Lower lobe of right lung (tissue), 2 donors: ENCODE measurements around the gene TET2. TPM values are rescaled to one million over a fixed set of nuclear protein-coding genes. Genes with fewer than 3 reads are reported as not detected.
A peak's percentile ranks its signal among the peaks of the same experiment; 100 is the strongest.

Experiments
- ATAC-seq, 2 donors: fragments of 200-7000 bp; cut with Tn5 transposase; one replicate each; pipeline ENCODE4 v1.9.1; 2020 to 2022; ENCODE audit warnings: mild to moderate bottlenecking in 2 of 2, moderate library complexity in 2 of 2
- DNase-seq: peaks from one replicate; pipeline ENCODE4 v3.0.0-alpha.2; 2020
- H3K27ac ChIP-seq: fragments of 200-600 bp; one replicate; pipeline ENCODE4 v1.8.0; 2022
- H3K27me3 ChIP-seq: fragments of 200-600 bp; one replicate; pipeline ENCODE4 v1.8.0; 2022; ENCODE audit warnings: low read depth
- H3K36me3 ChIP-seq: fragments of 200-600 bp; one replicate; pipeline ENCODE4 v1.8.0; 2022; ENCODE audit warnings: mild to moderate bottlenecking
- H3K4me1 ChIP-seq: fragments of 200-600 bp; one replicate; pipeline ENCODE4 v1.8.0; 2022
- H3K4me3 ChIP-seq: fragments of 200-600 bp; one replicate; pipeline ENCODE4 v1.8.0; 2022; ENCODE audit warnings: mild to moderate bottlenecking
- H3K9me3 ChIP-seq: fragments of 200-600 bp; one replicate; pipeline ENCODE4 v1.8.0; 2022
- intact Hi-C: fragments of 100-400 bp; cut with DNase I; formaldehyde crosslinking; loops from one replicate; pipeline ENCODE4 v1.11.0; 2022
- total RNA-seq: library from RNA; stranded (reverse); fragmentation: NEBNext Ultra II Directional; extraction: Animal tissue kit (Norgen Biotek cat#: 25700); gene quantifications from one replicate; pipeline ENCODE4 v1.2.1, GENCODE V29; 2021
- TF ChIP-seq, protein P1 (sequence below): fragments of 200-600 bp; IDR thresholded peaks from one replicate; pipeline ENCODE4 v1.8.0; 2022; ENCODE audit warnings: antibody characterized with exemption, mild to moderate bottlenecking
- donor health status: DM: no; HTN: yes; CAD: no; lungs with severe emphysema.

The TET2 gene
- total RNA-seq, 1 donor from 2014 or later: 37.3 TPM

DNA sequence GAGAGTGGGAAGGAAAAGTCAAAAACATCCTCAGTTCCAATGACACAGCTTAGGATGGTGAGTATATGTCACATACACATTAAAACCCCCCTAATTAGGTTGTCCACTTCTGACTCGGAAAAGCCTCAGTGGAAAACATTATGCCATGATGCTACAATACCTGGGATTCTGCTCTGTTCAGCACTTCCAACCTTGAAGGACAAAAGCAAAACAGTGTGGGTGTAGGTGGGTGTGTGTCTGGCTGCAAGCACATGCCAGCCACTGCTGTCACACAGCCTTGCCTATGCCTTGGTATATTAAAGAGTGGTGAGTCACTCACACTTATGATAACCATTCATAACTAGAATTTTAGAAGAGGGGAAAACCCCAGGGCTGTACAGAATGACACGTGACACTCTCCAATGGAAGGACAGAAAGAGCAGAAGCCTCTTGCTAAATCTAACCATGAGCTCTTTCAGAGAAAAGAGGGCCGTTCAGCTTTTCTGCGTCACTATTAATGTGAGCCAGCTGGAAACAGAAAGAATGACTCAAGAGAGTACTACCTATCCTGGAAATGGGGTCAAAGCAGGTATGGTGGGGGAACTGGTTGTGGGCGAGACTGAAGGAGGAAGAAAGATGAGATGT is 159.6 kb downstream of the TET2 start:
- no peaks in the 10 kb centered on the region for H3K36me3 ChIP-seq

DNA sequence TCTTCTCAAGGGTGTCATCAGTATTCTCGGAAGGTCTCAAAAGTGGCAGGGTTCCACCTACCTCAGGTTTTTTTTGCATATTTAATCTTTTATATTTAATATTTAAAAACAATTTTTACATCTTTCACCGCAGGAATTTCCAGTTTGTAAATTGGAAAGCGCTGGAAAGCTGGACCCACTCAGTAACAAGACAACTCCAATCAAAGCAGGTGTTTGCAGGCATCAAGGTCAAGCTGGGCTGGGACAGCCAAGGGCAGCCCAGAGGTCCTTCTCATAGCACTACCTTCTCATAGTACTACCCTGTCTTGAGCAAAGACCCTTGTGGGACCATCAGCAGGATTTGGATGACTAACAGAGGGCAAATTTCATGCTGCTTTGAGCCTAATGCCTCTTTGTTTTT is 160.1 kb downstream of the TET2 start:
- TF ChIP-seq, protein P1, sequence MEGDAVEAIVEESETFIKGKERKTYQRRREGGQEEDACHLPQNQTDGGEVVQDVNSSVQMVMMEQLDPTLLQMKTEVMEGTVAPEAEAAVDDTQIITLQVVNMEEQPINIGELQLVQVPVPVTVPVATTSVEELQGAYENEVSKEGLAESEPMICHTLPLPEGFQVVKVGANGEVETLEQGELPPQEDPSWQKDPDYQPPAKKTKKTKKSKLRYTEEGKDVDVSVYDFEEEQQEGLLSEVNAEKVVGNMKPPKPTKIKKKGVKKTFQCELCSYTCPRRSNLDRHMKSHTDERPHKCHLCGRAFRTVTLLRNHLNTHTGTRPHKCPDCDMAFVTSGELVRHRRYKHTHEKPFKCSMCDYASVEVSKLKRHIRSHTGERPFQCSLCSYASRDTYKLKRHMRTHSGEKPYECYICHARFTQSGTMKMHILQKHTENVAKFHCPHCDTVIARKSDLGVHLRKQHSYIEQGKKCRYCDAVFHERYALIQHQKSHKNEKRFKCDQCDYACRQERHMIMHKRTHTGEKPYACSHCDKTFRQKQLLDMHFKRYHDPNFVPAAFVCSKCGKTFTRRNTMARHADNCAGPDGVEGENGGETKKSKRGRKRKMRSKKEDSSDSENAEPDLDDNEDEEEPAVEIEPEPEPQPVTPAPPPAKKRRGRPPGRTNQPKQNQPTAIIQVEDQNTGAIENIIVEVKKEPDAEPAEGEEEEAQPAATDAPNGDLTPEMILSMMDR: no peak
- peaks cover 14% of the 10 kb centered on the region for H3K9me3 ChIP-seq
- no peak for ATAC-seq
- H3K27ac ChIP-seq: no peak overlapping the region
- no peaks in the 10 kb centered on the region for H3K36me3 ChIP-seq
- H3K4me1 ChIP-seq: no peaks in the 10 kb centered on the region
- H3K4me3 ChIP-seq: no peak overlapping the region
- DNase-seq: no peak
- intact Hi-C loops: no loop called here
- no peaks in the 10 kb centered on the region for H3K27me3 ChIP-seq

More for the DNA sequence above, 159.6 kb downstream of the TET2 start:
- intact Hi-C loops: no loop called here
- Histone ChIP-seq H3K4me3 (no peak overlapping the region), H3K4me1 (no peaks in the 10 kb centered on the region), H3K27ac (no peak overlapping the region), H3K27me3 (no peaks in the 10 kb centered on the region), H3K9me3 (peaks cover 14% of the 10 kb centered on the region)
- peak; percentile 95 to 98 for ATAC-seq
- no peak for DNase-seq
- TF ChIP-seq, protein P1: no peak

DNA sequence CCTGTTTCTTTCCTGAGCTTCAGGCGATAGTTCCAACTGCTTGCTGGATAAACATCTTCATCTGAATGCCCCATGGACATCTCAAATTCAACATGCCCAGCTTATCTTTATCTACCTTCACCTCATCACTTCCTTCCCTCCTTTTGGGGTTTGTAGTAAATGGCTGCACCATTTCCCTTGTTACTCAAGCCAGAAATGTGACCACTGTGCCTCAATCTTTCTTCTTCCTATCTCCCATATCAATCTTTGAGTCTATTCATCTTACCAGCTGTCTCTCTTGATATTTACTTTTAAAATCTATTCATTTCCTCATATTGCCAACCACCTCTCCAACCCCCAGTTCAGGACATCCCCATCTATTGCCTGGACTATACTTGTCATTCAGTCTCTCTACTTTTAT is 171.8 kb downstream of the TET2 start:
- ATAC-seq (no peak), DNase-seq (no peak)
- intact Hi-C loops: no loop called here
- TF ChIP-seq, protein P1: no peak
- Histone ChIP-seq H3K4me1 (no peaks in the 10 kb centered on the region), H3K4me3 (no peak overlapping the region), H3K27ac (no peak overlapping the region), H3K36me3 (no peaks in the 10 kb centered on the region), H3K9me3 (no peaks in the 10 kb centered on the region), H3K27me3 (no peaks in the 10 kb centered on the region)

DNA sequence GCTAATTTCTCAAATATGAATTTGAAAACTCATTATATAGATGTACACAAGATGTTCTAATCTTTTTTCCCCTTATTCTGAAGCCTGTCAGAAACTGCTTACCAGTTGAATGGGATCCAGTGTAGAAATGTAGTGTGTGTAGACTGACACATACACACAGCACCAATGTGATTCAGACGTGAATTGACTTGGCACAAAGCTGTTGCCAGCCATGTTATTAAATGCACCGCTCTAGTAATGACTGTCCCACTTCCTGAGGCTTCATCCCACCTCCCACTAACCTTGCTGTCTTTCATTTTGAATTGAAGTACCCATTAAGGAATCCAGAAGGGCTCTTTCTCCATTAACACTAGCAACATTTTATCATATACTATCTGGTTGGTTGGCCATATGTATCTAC is 180.5 kb downstream of the TET2 start:
- DNase-seq (no peak), ATAC-seq (no peak)
- H3K27ac ChIP-seq: no peak overlapping the region
- TF ChIP-seq, protein P1: no peak
- no peaks in the 10 kb centered on the region for H3K36me3 ChIP-seq
- no peaks in the 10 kb centered on the region for H3K27me3 ChIP-seq
- intact Hi-C loops: no loop called here
- no peak overlapping the region for H3K4me3 ChIP-seq
- no peaks in the 10 kb centered on the region for H3K4me1 ChIP-seq
- no peaks in the 10 kb centered on the region for H3K9me3 ChIP-seq

DNA sequence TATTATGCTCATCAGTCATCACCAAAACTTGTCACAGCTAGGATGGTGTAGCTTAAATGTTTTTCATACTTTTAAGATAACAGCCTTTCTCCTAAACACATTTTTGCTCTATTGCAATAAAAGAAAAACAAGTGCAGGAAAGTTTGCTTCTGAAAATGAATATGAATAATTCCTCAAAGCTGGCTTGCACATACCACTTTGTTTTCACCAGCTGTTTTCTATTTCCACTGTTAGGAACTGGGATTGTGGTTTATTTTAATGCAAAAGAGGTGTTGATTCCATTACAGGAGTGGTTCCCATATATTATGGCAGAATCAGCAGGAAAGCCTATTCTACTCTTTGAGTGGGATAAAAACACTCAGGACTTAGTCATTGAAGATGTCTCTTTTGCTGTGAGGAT is 181.3 kb downstream of the TET2 start:
- Histone ChIP-seq H3K27me3 (no peaks in the 10 kb centered on the region), H3K27ac (no peak overlapping the region), H3K4me1 (no peaks in the 10 kb centered on the region), H3K36me3 (no peaks in the 10 kb centered on the region), H3K9me3 (no peaks in the 10 kb centered on the region), H3K4me3 (no peak overlapping the region)
- ATAC-seq (no peak), DNase-seq (no peak)
- TF ChIP-seq, protein P1: no peak
- intact Hi-C loops: no loop called here

DNA sequence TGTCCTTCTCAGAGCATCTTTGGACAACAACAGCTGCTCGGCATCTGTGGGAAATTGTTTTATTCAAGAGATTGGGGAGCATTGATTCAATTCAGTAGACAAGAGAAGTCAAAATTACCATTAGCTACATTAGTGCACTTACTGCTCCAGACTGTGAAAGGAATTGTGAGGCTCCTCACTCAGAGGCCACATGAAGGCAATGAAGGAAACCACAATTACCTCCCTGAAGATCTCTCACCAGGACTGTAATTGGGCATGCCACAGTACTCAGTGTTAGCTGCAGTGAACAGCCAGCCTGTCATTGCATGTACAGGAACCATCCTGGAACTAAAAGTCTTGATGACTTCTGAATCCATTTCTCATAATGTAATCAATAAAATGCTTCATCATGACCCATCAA is 182.4 kb downstream of the TET2 start:
- ATAC-seq (no peak), DNase-seq (no peak)
- no peak overlapping the region for H3K4me3 ChIP-seq
- no peaks in the 10 kb centered on the region for H3K9me3 ChIP-seq
- H3K27ac ChIP-seq: no peak overlapping the region
- H3K4me1 ChIP-seq: no peaks in the 10 kb centered on the region
- H3K27me3 ChIP-seq: no peaks in the 10 kb centered on the region
- TF ChIP-seq, protein P1: no peak
- intact Hi-C loops: no loop called here
- H3K36me3 ChIP-seq: no peaks in the 10 kb centered on the region
